ENCODE data around the gene PIK3R1.
"Not testable (repeated sequence)": the region's sequence is repeated elsewhere in the genome, so short reads cannot be mapped to it uniquely, and the experiment has no call there.

Gene PIK3R1

DNA sequence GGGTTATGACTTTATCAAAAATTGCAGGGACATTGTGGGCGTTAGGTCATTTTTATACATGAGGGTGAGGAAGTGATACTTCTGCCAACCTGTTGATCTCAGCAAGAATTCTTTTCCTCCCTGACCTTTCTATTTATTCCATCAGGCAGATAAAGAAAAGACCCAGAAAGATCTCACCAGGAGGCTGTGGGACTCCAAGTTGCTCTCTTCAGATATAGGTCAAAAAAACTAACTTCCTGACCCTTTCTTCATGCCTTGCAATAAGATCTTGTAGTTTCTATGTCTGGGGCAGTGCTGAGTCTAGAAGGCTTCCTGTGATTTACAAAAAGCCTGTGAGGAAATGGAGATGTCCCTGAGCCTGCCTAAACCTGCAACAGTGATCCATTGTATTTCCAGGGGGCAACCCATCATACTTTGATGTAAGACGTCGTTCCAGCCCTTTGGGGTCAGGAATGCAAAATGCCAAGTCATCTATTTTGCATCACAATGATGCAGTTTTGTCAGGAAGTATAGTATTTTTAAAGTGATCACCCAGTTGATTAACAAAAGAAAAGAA lies 22.0 kb upstream of the PIK3R1 start:
- DNase-seq (ENCODE audit: low spot score), result no peak

DNA sequence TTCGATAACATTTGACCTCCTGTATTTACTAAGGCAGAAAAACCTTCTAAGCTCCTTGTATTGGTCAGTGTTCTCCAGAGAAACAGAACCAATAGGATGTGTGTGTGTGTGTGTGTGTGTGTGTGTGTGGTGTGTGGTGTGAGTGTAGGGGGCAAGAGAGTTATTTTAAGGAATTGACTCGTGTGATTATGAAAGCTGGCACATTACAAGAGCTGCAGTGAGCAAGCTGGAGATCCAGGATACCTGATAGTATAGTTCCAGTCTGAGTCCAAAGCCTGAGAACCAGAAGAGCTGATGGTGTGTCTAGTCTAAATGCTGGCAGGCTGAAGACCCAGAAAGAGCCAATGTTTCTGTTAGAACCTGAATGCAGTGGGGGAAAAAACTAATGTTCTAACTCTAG lies 21.2 kb upstream of the PIK3R1 start:
- no peak for DNase-seq (ENCODE audit: low spot score)

- no peak for DNase-seq (ENCODE audit: low spot score)
Measured at GRCh38 chr5:68195137-68195536, 20.4 kb upstream of the PIK3R1 start.

DNA sequence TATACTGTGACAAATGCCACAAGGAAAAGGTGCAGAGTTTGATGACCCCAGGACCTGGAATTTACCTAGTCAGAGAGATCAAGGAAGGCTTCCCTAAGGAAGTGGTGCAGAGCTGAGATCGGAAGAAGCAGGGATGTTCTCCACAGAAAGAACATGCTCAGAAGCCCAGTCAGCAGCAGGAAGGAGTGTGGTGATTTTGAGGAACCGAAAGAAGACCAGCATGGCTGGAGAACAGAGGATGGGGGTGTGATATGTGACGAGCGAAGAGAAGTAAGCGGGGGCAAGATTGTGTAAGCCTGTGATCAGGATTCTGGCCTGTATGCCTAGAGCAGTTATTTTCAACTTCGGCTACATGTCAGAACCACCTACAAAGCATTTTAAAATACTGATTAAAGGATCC lies 18.7 kb upstream of the PIK3R1 start:
- no peak for DNase-seq (ENCODE audit: low spot score)

- DNase-seq (ENCODE audit: low spot score), result no peak
Measured at GRCh38 chr5:68200288-68200687, 15.3 kb upstream of the PIK3R1 start.

GRCh38 chr5:68210654-68211053 lies 4.9 kb upstream of the PIK3R1 start:
- DNase-seq (ENCODE audit: low spot score), result not testable (repeated sequence)

DNA sequence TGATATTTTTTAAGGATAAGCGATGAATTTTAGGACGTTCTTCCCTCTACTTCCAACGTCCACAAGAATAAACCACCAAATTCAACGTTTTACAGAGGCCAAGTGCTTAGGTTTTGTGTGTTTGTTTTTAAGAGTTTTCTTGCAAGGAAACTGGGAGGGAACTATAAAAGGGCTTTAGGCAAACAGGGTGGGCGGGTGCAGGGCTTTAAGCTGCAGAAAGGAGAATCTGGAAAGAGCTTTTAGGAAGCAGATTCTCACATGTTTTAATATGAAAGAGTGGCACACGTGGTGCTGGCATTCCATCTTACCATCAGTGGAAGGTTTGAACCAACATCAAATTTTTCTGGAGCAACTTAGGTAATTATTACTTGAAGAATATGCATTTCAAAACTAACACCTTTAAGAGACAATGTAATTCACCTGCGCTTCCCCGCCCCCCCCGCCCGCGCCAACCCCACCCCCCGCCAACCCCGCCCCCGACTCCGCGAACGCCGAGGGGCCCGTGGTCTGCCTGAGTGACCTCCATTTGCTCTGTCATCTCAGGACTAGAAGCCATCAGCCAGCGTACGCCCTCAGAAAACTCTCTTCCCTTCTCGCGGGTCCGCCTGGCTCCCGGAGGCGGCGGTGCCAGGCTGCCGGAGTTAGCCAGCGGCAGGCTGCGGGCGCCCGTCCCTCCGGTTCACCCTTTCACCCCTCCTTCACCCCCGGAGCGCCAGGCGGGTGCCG lies 911 bp upstream of the PIK3R1 start:
- no peak for DNase-seq (ENCODE audit: low spot score)

DNA sequence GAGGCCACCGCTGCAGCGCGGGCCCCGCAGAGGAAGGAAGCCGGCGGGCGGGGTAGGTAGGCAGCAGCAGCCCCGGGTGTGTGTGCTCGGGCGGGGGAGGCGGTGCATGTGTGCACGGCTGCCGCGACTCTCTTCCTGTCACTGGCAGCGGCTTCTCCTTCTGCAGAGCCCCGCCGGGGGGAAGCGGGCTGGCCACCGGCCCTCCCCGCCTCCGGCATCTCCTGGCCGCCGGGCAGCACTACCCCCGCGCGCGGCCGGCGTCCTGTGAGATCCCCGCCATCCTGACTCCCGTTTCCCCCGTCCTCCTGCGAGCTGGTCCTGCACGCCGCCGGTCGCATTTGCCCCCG lies 315 bp downstream of the PIK3R1 start:
- peak; percentile 34 for DNase-seq (ENCODE audit: low spot score)

DNA sequence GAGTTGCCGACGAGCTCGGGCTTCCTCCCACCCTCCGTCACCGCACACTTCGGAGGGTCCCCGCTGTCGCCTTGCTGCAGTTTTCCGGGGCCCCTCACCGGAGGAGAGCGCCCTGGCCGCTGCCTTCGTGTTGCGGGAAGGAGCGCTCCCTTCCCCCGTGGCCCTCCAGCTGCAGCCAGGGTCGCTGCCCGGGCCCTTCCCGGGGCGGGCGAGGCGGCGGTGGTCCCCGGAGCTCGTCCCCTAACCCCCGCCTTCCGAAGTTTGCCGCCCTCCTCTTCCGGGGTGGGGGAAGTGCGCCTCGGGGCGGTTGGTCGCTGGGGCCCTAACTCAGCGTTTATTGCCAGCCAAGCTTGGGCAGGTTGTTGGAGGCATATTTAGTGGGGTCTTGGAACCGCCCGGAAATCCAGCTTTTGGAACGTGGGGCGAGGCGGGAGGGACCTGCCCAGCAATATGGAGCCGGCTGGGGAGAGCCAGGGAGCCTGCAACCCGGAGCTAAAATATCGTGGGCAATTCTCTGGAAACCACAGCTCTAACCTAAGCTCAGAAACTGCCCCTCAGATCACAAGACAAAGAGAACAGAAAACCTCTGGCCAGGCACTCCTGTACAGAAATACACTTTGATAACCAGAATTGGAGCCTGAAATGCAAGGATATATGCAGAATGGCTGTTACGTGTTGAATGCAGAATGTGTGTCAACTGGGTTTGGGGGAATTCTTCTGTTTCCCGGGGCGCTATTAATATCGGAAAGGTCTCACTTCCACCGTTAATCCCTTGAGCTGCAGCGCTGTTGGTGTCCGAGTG lies 890 bp downstream of the PIK3R1 start:
- peak; percentile 14 for DNase-seq (ENCODE audit: low spot score)

- no peak for DNase-seq (ENCODE audit: low spot score)
Measured at GRCh38 chr5:68217047-68217355, 1.4 kb downstream of the PIK3R1 start.

DNA sequence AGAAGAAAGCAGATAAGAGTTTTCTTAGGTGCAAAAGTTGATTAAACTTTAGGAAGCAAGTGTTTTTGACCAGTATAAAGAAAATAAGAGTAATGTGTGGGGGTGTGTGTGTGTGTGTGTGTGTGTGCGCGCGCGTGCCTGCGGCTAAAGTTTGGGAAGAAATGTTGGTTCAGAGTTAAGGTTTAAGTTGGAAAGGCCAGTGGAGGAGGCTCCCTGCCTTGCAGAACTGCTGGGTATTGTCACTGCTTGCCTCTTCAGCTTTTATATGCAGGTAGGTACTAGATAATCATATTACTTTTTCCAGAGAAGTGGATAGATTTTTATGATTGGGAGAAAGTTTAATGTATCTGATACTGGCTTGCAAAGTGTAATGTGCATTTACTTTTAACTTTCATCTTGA lies 2.0 kb downstream of the PIK3R1 start:
- no peak for DNase-seq (ENCODE audit: low spot score)

DNA sequence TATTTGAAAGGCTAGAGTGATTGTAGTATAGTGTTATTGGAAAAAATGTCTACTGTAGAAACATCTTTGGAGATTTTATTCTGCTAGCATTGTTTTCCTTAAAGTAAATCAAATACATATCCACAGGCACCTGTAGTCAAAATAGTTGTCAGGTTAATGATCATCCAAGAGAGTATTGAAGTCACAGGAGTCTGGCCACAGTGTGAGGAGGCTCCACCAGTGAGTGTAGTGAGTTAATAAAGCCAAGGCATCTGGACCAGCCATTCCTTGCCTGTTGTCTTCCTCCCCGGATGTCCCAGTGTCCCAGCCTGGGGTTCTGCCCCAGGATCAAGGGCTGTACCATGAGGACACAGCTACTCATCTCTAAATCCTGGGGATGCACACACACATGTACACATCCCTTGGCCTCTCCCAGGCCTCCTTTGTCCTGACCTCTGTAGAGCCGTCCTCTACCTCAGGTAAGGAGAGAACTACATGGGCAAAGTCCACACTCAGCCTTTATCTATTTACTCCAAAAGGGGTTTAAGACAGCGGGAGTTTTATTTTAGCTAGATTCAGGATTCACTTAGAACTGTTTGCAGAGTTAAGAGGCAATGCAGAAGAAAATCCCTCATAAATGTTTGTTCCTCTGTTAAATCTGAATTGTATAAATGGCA lies 3.7 kb downstream of the PIK3R1 start:
- no peak for DNase-seq (ENCODE audit: low spot score)

DNA sequence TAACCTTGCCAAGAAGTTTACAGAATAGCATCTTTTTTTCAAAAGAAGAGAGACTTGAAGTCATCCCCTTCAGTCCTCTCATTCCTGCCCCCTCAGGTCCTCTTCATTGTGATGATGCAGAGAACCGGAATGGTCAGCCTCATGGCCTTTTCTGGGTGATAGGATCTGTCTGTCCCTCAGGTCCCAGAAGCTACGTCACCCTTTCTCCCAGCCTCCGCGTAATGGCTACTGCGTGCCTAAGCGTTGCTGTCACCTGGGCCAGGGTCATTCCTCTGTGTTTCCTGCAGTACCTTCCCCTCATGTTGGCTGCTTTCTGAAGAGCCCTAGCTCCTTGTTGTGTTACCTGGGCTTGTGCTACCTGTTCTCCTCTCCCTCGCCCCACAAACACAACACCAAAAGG lies 4.7 kb downstream of the PIK3R1 start:
- DNase-seq (ENCODE audit: low spot score), result no peak

GRCh38 chr5:68220914-68221313 lies 5.4 kb downstream of the PIK3R1 start:
- no peak for DNase-seq (ENCODE audit: low spot score)

GRCh38 chr5:68221488-68221887 lies 5.9 kb downstream of the PIK3R1 start:
- no peak for DNase-seq (ENCODE audit: low spot score)

DNA sequence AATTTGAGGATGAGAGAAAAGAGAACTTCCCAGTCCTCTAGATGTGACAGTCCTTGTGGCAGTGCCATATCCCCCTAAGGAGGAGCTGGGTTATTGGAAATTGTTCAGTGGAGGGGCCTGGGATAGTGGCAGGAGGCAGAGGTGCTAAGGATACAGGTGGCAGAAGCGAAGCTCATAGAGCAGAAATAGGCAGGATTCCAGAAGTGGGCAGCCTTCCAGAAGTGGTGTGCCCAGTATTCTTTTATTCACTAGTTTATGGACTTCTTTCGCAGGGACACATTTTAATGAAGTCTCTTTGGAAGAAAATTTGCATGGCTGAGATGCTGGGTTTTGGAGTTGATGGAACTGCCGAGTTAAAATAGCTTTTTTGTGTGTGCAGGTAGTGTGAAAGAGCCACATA lies 6.8 kb downstream of the PIK3R1 start:
- DNase-seq (ENCODE audit: low spot score), result no peak

DNA sequence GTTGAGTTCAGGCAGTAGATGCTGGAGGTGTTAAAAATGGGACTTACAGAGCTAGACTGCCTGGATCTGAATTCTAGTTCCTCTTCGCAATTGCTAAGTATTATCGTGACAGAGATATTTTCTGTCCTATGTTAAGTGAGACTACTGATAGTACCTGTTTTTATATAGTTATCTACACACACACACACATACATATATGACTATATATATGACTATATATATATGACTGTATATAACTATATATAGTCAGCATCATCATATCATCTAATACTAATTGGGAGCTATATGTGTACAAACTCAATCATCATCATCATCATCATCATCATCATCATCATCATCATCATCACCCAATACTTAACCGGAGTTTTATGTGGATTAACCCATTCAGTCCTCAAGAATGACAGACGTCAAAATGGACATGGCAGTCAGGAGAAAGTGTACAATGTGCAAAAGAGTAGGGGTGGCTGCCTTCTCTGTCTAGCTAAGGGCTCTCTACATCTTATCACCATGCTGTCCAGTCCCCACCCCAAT lies 7.3 kb downstream of the PIK3R1 start:
- no peak for DNase-seq (ENCODE audit: low spot score)

DNA sequence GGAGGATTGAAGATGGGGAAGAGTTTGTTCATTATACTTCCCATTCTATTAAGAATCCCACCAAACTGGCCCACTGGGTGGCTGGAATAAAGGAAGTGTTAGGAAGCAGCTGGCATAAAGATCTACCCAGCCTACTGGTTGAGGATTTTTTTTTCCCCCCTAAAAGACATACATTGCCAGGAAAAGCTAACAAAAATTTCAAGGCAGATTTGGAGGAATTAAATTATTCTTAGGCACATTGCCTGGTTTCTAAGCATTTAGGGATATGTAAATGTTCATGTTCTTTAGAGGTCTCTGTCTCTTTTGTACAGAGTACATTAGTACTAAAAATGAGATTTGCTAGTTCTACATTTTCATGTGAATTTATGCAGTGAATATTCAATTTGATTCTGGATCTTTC lies 8.3 kb downstream of the PIK3R1 start:
- no peak for DNase-seq (ENCODE audit: low spot score)

GRCh38 chr5:68224509-68225187 lies 9.1 kb downstream of the PIK3R1 start:
- DNase-seq (ENCODE audit: low spot score), result peak; percentile 10

DNA sequence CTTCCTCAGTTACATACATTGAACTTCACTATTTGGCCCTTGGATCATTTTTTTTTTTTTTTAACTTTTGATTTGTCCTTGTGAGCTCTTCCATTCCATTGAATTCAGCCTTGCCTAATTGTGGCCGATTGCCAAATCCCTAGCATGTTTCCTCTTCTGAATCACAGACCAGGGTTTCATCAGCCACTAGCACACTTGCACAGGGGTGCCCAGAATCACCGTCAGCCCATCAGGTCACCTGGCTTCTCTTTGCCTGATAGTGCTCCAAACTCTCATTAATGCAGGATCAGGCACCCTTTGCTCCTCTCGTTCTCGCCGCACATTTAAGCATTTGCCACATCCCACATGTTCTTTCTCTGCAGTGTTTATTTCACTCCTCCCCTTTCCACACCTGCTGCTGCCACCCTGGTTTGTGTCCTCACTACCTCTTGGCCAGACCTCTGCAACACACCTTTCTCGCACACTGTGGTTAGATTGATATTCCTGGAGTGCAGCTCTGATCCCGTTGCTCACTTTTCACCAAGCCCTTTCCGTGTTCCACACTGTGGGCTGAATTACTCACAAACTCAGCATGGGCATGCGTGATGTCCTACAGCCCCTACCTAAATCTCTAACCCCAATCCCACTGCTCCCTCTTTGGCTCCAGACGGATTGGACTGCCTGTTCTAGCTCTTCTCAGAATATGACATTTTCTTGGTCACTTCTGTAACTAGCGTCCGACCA lies 9.8 kb downstream of the PIK3R1 start:
- DNase-seq (ENCODE audit: low spot score), result peak; percentile 67

DNA sequence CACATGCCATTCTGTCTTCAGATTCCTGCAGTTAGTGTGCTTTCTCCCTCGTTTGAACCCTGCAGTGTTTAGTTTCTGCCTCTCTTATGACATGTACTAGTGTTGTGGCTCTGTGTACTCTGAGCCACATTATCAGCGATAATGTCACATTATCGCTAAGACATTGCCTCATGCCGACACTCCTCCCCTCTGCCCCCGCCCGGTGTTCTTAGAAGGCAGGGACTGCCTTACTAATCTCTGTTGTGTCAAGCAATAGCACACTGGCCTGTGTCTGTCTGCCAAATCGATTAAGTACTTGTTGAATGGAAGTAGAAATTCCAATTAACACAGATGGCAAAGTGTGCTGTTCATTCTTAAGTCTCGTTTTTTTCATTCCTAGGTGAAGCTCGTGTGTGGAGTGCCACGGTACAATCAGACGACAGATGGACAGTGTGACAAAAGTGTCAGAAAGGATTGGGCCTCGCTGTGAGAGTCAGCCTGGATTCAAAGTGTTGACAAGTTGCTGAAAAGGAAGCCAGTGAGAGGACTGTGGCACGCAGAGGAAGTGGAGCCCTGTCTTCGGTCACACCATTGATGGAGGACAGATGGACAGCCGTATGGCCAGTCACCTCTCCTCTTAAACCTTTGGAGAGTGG lies 10.5 kb downstream of the PIK3R1 start:
- DNase-seq (ENCODE audit: low spot score), result no peak
